Fibroblast of skin of left biceps (primary cell): Measurements from ENCODE around the gene WWOX.

Experiments used
- DNase-seq, 2 experiments: peaks; one replicate each; pipeline ENCODE4 v3.0.0-alpha.2; 2013; ENCODE audit warnings: low read depth in 2 of 2

The WWOX gene

GRCh38 chr16:78763821-78764440 lies 664.5 kb downstream of the WWOX start:
- DNase-seq: no peak

GRCh38 chr16:78764478-78764877 lies 665.0 kb downstream of the WWOX start:
- DNase-seq: no peak

- DNase-seq: no peak
These were observed 668.8 kb downstream of the WWOX start for GRCh38 chr16:78768226-78768625.

GRCh38 chr16:78768718-78769117 lies 669.3 kb downstream of the WWOX start:
- no peak for DNase-seq

- DNase-seq: no peak
These were observed 671.1 kb downstream of the WWOX start for GRCh38 chr16:78770353-78771091.

GRCh38 chr16:78773291-78773702 lies 673.8 kb downstream of the WWOX start:
- DNase-seq: no peak

- DNase-seq: no peak
These were observed 674.3 kb downstream of the WWOX start for GRCh38 chr16:78773706-78774105.

GRCh38 chr16:78775161-78775561 lies 675.7 kb downstream of the WWOX start:
- DNase-seq: no peak

GRCh38 chr16:78778101-78779004 lies 678.9 kb downstream of the WWOX start:
- DNase-seq: no peak

GRCh38 chr16:78780808-78781207 lies 681.4 kb downstream of the WWOX start:
- no peak for DNase-seq

- DNase-seq: no peak
These were observed 683.1 kb downstream of the WWOX start for GRCh38 chr16:78782572-78782971.

- no peak for DNase-seq
These were observed 684.2 kb downstream of the WWOX start for GRCh38 chr16:78783570-78784079.

GRCh38 chr16:78784771-78785170 lies 685.3 kb downstream of the WWOX start:
- DNase-seq: no peak

GRCh38 chr16:78785218-78785617 lies 685.8 kb downstream of the WWOX start:
- no peak for DNase-seq

- DNase-seq: no peak
These were observed 687.2 kb downstream of the WWOX start for GRCh38 chr16:78786635-78787034.

GRCh38 chr16:78788276-78788675 lies 688.8 kb downstream of the WWOX start:
- DNase-seq: no peak

GRCh38 chr16:78788696-78789095 lies 689.2 kb downstream of the WWOX start:
- DNase-seq: no peak

GRCh38 chr16:78789561-78789960 lies 690.1 kb downstream of the WWOX start:
- DNase-seq: no peak

- DNase-seq: no peak
These were observed 691.6 kb downstream of the WWOX start for GRCh38 chr16:78791011-78791410.

- DNase-seq: no peak
These were observed 692.5 kb downstream of the WWOX start for GRCh38 chr16:78791926-78792325.

GRCh38 chr16:78792952-78793351 lies 693.5 kb downstream of the WWOX start:
- no peak for DNase-seq

GRCh38 chr16:78794581-78795250 lies 695.3 kb downstream of the WWOX start:
- no peak for DNase-seq
